ENCODE data around the gene QRICH2. TPM values are rescaled to one million over a fixed set of nuclear protein-coding genes. Genes with fewer than 3 reads are reported as not detected.
"Not testable (repeated sequence)": the region's sequence is repeated elsewhere in the genome, so short reads cannot be mapped to it uniquely, and the experiment has no call there.

Gene QRICH2
- total and polyA plus RNA-seq, 10 donors: 1.3 to 3.1 (median 2.6) TPM

DNA sequence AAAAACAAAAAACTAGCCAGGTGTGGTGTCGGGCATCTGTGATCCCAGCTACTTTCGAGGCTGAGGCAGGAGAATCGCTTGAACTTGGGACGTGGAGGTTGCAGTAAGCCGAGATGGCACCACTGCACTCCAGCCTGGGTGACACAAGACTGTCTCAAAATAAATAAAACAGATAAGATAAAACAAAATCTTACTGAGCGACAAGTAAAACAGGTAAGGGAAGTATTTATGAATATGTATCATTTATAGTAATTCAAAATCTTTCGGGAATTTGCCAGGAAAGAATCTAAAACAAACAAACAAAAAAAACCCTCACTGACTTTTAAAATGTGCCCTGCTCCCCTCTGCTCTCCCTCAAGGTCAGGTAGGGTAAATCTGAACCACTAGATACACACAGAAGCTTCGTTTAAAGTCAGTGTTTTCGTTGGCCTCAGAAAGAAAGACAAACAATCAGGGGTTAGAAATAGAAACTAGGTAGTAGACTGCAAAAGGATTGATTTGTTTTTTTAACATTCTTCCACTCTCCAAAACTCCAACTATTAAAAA lies 43.5 kb upstream of the QRICH2 start:
- peaks cover 0 to 23% (median 13%) of the 10 kb centered on the region in 6 donors for H3K36me3 ChIP-seq
- 90 to 92% (median 91%) methylated on average over 9 of the region's 9 CpGs for WGBS, 5 donors
- intact Hi-C loops (cut with DNase I; ENCODE audit: low total_unique reads): no loop called here
- peaks cover 6 to 35% (median 17%) of the 10 kb centered on the region in 6 donors for H3K4me1 ChIP-seq
- no peak for DNase-seq
- no peaks in the 10 kb centered on the region for H3K27me3 ChIP-seq (replicated peaks in 1 of 7)
- H3K27ac ChIP-seq: no peak overlapping the region
- H3K4me3 ChIP-seq: no peak overlapping the region
- no peaks in the 10 kb centered on the region for H3K9me3 ChIP-seq
- TF ChIP-seq POLR2AphosphoS5 (IDR thresholded peaks at IDR 0.05) (no peak), POLR2A (IDR thresholded peaks at IDR 0.05) (no peak)
- TF ChIP-seq, protein P1, sequence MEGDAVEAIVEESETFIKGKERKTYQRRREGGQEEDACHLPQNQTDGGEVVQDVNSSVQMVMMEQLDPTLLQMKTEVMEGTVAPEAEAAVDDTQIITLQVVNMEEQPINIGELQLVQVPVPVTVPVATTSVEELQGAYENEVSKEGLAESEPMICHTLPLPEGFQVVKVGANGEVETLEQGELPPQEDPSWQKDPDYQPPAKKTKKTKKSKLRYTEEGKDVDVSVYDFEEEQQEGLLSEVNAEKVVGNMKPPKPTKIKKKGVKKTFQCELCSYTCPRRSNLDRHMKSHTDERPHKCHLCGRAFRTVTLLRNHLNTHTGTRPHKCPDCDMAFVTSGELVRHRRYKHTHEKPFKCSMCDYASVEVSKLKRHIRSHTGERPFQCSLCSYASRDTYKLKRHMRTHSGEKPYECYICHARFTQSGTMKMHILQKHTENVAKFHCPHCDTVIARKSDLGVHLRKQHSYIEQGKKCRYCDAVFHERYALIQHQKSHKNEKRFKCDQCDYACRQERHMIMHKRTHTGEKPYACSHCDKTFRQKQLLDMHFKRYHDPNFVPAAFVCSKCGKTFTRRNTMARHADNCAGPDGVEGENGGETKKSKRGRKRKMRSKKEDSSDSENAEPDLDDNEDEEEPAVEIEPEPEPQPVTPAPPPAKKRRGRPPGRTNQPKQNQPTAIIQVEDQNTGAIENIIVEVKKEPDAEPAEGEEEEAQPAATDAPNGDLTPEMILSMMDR (IDR thresholded peaks at IDR 0.05 in 8 of 11, conservative IDR thresholded peaks at IDR 0.05 in 3 of 11): no peak

- H3K27ac ChIP-seq: no peak overlapping the region
- H3K9me3 ChIP-seq: no peaks in the 10 kb centered on the region
- TF ChIP-seq, protein P1 (IDR thresholded peaks at IDR 0.05 in 8 of 11, conservative IDR thresholded peaks at IDR 0.05 in 3 of 11): no peak
- TF ChIP-seq POLR2A (IDR thresholded peaks at IDR 0.05) (no peak), POLR2AphosphoS5 (IDR thresholded peaks at IDR 0.05) (no peak)
- peaks cover 6 to 35% (median 17%) of the 10 kb centered on the region in 6 donors for H3K4me1 ChIP-seq
- no peak for DNase-seq
- no peak overlapping the region for H3K4me3 ChIP-seq
- WGBS, 5 donors: 92 to 99% (median 96%) methylated on average over 5 of the region's 5 CpGs
- H3K36me3 ChIP-seq: peaks cover 0 to 34% (median 21%) of the 10 kb centered on the region in 6 donors
- intact Hi-C loops (cut with DNase I; ENCODE audit: low total_unique reads): no loop called here
- no peaks in the 10 kb centered on the region for H3K27me3 ChIP-seq (replicated peaks in 1 of 7)
Measured at GRCh38 chr17:76350463-76350862, 42.4 kb upstream of the QRICH2 start.

- H3K4me3 ChIP-seq; intact Hi-C loops (cut with DNase I; ENCODE audit: low total_unique reads); H3K27ac ChIP-seq; H3K4me1 ChIP-seq; DNase-seq; H3K9me3 ChIP-seq; H3K27me3 ChIP-seq (replicated peaks in 1 of 7): not testable (repeated sequence)
- H3K36me3 ChIP-seq: peaks cover 0 to 69% (median 47%) of the 10 kb centered on the region in 6 donors
- WGBS, 5 donors: 93 to 97% (median 96%) methylated on average over 11 of the region's 11 CpGs
Measured at GRCh38 chr17:76346936-76347335, 38.9 kb upstream of the QRICH2 start.

DNA sequence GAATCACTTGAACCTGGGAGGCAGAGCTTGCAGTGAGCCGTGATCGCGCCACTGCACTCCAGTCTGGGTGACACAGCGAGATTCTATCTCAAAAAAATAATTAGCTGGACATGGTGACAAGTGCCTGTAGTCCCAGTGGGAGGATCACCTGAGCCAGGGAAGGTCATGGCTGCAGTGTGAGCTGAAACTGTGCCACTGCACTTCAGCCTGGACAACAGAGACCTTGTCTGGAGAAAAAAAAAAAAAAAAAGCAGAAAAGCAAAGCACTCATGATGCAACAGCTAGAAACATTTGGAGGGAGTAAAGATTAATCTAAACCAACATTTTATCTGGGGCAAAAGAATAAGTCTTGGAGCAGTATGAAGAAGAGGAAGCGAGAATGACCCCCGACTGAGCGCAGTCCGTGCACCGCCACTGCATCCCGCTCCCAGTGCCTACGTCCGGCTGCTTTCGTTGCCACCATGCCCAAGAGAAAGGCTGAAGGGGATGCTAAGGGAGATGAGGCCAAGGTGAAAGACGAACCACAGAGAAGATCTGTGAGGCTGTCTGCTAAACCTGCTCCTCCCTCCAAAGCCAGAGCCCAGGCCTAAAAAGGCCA lies 37.4 kb upstream of the QRICH2 start:
- Histone ChIP-seq H3K27me3 (replicated peaks in 1 of 7) (no peaks in the 10 kb centered on the region), H3K9me3 (no peaks in the 10 kb centered on the region), H3K36me3 (peaks cover 0 to 84% (median 51%) of the 10 kb centered on the region in 6 donors), H3K4me3 (no peak overlapping the region), H3K4me1 (no peaks in the 10 kb centered on the region), H3K27ac (no peak overlapping the region)
- TF ChIP-seq, protein P1 (IDR thresholded peaks at IDR 0.05 in 8 of 11, conservative IDR thresholded peaks at IDR 0.05 in 3 of 11): no peak
- TF ChIP-seq POLR2AphosphoS5 (IDR thresholded peaks at IDR 0.05) (no peak), POLR2A (IDR thresholded peaks at IDR 0.05) (no peak)
- intact Hi-C loops (cut with DNase I; ENCODE audit: low total_unique reads): no loop called here
- 90 to 94% (median 92%) methylated on average over 14 of the region's 14 CpGs for WGBS, 5 donors
- DNase-seq: peak; percentile 22

Measured in spleen (tissue), 11 donors.